H1 (cell line): ENCODE measurements around the gene MSI2. TPM values are rescaled to one million over a fixed set of nuclear protein-coding genes. Genes with fewer than 3 reads are reported as not detected.

Source experiments
- ATF3 ChIP-seq: IDR thresholded peaks from 2 replicates; pipeline ENCODE4 v1.6.1; 2011; ENCODE audit warnings: low read depth, mild to moderate bottlenecking, low read length; ENCODE audit not compliant: insufficient read depth
- BACH1 ChIP-seq: IDR thresholded peaks from 2 replicates; pipeline ENCODE4 v1.6.1; 2012; ENCODE audit warnings: low read length, improper control_type of control experiment
- CEBPB ChIP-seq: IDR thresholded peaks from 2 replicates; pipeline ENCODE4 v1.6.1; 2012; ENCODE audit warnings: low read depth, low read length
- CHD7 ChIP-seq: fragments of 300-600 bp; sonication (generic); IDR thresholded peaks from 2 replicates; pipeline ENCODE4 v1.7.1; 2012; ENCODE audit warnings: low read length, moderate library complexity, mild to moderate bottlenecking, inconsistent platforms; ENCODE audit not compliant: insufficient replicate concordance
- CREB1 ChIP-seq: IDR thresholded peaks from 2 replicates; pipeline ENCODE4 v1.6.1; 2012; ENCODE audit warnings: inconsistent platforms
- MAFK ChIP-seq: IDR thresholded peaks from 2 replicates; pipeline ENCODE4 v1.6.1; 2012; ENCODE audit warnings: low read depth, mild to moderate bottlenecking, improper control_type of control experiment, low read length
- SAP30 ChIP-seq: fragments of 300-600 bp; sonication (generic); IDR thresholded peaks from 2 replicates; pipeline ENCODE4 v1.7.1; 2012; ENCODE audit warnings: low read length, moderate library complexity, mild to moderate bottlenecking, inconsistent platforms; ENCODE audit not compliant: insufficient read depth, insufficient replicate concordance
- SIRT6 ChIP-seq: IDR thresholded peaks from one replicate; pipeline ENCODE4 v1.7.1; 2012; ENCODE audit warnings: low read length, inconsistent platforms
- SP1 ChIP-seq: IDR thresholded peaks from 2 replicates; pipeline ENCODE4 v1.6.1; 2011; ENCODE audit warnings: low read depth, low read length
- TBP ChIP-seq: IDR thresholded peaks from 2 replicates; pipeline ENCODE4 v1.6.1; 2011; ENCODE audit warnings: low read depth, low read length, improper control_type of control experiment
- TEAD4 ChIP-seq: IDR thresholded peaks from 2 replicates; pipeline ENCODE4 v1.6.1; 2012; ENCODE audit warnings: low read depth, low read length, inconsistent platforms, mixed read lengths
- polyA plus RNA-seq, 7 experiments: library from polyadenylated mRNA; depleted of rRNA in 3 of 7; stranded (reverse) in 5 of 7; unstranded in 2 of 7; fragments of >200 nt in 5 of 7; fragments of 200-250 nt in 2 of 7; gene quantifications; 1 replicate in 5 of 7; 2 replicates in 1 of 7; 4 replicates in 1 of 7; pipeline versions ENCODE4 v1.2.1 to v1.2.3, GENCODE V29; 2011 to 2013; ENCODE audit warnings: missing spikeins in 2 of 7, mixed read lengths in 2 of 7
- total RNA-seq: library from RNA; stranded (reverse); fragmentation: NEBNext Ultra II Directional; extraction: Animal tissue kit (Norgen Biotek cat#: 25700); gene quantifications from 2 replicates; pipeline ENCODE4 v1.2.1, GENCODE V29; 2021

Gene MSI2
- total and polyA plus RNA-seq, 2 of the 8 experiments (the other 6 are each of a cell fraction or from before 2014, with no cell fraction given) = 36.7 to 80.6 TPM

DNA sequence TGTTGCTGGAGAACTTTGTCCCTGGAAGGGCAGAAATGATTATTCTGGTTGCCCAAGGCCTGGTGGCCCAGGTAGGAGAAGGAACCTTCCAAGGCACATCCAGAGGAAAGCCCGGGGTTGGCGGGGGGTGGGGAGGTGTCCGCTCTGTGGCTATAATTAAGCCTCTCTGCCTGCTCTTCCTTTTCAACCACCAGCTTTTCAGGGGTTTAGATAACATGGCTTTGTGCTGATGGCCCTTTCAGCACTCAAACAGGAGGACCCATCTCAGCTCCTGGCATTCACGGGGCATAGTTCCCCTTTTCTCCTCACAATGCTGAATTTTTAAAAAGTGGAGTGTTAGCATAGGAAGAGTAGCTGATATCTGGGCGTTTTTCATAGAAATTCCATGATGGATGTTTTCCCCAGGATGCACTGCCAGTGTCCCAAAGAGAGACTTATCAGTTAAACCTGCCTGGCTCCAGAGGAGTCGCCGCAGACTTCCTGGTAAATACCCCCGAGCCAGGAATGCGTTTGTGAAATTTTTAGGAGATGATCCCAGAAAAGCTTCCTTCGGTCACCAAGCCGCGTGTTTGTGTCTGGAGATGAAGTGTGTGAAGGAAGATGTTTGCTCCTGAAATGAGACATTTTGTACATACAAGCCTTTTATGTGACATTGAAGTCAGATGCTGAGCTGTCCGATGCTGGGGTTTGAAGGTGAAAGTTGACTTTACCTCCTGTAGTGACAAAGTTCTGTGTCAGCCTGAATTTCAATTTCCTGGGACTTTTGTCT, 188.5 kb downstream of the MSI2 start (continued):
- TF ChIP-seq CHD7 = no peak
- no peak for TF ChIP-seq MAFK
- no peak for TF ChIP-seq SAP30
- TF ChIP-seq CREB1 = no peak
- TF ChIP-seq SIRT6 = no peak
- no peak for TF ChIP-seq SP1
- no peak for TF ChIP-seq TBP
- no peak for TF ChIP-seq BACH1
- no peak for TF ChIP-seq CEBPB
- TF ChIP-seq ATF3 = no peak
- TF ChIP-seq TEAD4 = no peak
